ENCODE data around the gene UBQLN4. TPM values are rescaled to one million over a fixed set of nuclear protein-coding genes. Genes with fewer than 3 reads are reported as not detected.

UBQLN4 gene
- total RNA-seq, 4 donors from 2014 or later: 19.5 to 32.1 (median 22.8) TPM

DNA sequence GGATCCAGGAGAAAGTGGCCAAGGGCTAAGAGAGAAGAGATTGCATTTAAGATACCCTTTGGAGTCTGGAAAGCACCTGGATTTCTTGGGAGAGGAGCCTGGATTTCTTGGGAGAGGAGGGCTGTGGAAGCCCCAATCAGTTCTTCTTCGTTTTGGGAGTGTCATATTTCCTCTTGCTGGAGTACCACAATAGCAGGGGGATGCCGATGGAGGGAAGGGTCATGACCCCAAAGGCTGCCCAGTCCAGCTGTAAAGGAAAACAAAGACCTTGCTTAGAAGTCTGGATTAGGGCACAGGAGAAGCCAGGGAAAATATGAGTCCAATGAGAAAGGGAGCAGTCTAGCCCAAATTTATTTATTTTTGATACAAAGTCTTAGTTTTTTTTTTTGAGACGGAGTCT is 44.2 kb downstream of the UBQLN4 start:
- Histone ChIP-seq H3K4me3 (no peak overlapping the region), H3K27me3 (no peaks in the 10 kb centered on the region), H3K36me3 (peaks cover 9 to 66% (median 16%) of the 10 kb centered on the region in 3 donors), H3K4me1 (peaks cover 0 to 6% (median 2%) of the 10 kb centered on the region in 4 donors), H3K9me3 (no peaks in the 10 kb centered on the region), H3K27ac (peak overlapping the region in 1 of 4 donors; percentile 44)
- no peak for DNase-seq (ENCODE audit: low spot score in 2 of 2)
- TF ChIP-seq, protein P1, sequence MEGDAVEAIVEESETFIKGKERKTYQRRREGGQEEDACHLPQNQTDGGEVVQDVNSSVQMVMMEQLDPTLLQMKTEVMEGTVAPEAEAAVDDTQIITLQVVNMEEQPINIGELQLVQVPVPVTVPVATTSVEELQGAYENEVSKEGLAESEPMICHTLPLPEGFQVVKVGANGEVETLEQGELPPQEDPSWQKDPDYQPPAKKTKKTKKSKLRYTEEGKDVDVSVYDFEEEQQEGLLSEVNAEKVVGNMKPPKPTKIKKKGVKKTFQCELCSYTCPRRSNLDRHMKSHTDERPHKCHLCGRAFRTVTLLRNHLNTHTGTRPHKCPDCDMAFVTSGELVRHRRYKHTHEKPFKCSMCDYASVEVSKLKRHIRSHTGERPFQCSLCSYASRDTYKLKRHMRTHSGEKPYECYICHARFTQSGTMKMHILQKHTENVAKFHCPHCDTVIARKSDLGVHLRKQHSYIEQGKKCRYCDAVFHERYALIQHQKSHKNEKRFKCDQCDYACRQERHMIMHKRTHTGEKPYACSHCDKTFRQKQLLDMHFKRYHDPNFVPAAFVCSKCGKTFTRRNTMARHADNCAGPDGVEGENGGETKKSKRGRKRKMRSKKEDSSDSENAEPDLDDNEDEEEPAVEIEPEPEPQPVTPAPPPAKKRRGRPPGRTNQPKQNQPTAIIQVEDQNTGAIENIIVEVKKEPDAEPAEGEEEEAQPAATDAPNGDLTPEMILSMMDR (IDR thresholded peaks at IDR 0.05): no peak
- TF ChIP-seq POLR2A (IDR thresholded peaks at IDR 0.05) (no peak), EP300 (IDR thresholded peaks at IDR 0.05) (no peak)
- WGBS, 2 donors: 28 to 31% methylated on average over 3 of the region's 3 CpGs

DNA sequence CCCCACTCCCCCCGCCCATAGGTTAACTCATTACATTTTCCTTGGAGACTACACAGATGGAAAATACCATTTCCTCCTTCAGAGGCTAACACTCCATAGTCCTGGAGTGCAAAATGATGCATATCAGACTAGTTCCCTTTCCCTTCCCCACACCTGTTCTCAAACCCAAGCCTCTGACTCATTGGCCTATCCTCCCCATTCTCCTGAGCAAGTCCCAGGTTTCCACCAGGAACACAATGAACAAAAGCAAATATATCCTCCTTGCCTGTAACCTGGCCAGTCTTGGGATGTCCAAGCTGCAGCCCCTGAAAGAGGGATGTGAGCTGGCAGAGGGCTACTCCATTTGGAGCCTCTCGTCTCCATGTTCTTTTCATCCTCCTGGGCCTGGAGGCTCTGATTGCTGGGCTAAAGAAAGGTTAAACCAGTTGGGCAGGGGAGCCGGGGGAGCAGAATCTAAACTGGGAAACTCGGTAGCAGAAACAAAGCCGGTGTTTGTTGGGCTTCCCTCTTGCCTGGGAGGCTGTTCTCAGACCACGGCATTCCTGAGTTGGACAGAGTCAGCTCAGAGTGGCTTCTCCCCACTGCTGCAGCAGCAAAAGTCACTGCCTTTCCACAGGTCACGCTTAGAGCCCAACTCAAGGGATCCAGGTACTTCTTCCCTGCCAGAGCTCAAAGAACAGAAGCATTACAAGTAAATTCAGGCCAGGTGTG is 46.8 kb downstream of the UBQLN4 start:
- Histone ChIP-seq H3K36me3 (peaks cover 5 to 41% (median 7%) of the 10 kb centered on the region in 3 donors), H3K9me3 (no peaks in the 10 kb centered on the region), H3K27ac (peak overlapping the region; percentile 28 to 78 (median 57)), H3K4me1 (peaks cover 0 to 19% (median 2%) of the 10 kb centered on the region in 4 donors), H3K4me3 (no peak overlapping the region), H3K27me3 (no peaks in the 10 kb centered on the region)
- 28 to 37% methylated on average over 7 of the region's 7 CpGs for WGBS, 2 donors
- peak in 1 of 2 donors; percentile 13 for TF ChIP-seq EP300 (IDR thresholded peaks at IDR 0.05)
- TF ChIP-seq POLR2A (IDR thresholded peaks at IDR 0.05): no peak
- no peak for DNase-seq (ENCODE audit: low spot score in 2 of 2)

DNA sequence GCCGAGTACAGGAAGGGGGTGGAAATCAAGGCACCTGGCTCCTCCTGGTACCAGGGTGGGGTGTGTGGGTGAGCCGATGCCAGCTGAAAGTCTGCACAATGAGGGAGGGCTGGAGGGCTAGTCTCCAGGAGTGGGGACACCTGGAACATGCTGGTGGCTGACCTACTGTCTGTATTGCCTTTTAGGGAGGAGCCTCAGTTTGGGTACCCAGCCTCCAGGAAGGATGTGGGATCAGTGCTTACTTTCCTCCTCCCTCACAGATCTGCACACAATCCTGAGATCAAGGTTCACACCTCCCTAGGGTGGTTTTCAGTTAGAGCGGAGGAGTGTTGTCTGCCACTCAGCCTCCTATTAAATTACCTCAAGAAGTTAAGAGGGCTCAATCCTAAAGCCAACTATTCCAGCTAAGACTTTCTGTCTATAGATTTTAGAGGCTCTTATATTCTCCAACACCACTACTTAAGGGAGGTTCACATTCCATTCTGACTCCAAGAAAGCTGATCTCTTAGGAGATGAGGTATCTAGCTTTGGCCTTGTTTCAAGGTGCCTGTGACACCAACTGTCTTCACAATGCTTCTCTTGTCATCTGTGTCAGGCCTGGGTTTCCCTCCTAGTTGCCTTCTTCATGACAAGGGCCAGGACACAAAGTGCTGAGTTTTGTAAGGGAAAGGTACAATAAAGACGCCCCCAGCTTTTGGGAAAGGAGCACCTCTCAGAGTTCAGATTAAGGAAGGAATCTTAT is 48.6 kb downstream of the UBQLN4 start:
- no peaks in the 10 kb centered on the region for H3K27me3 ChIP-seq
- TF ChIP-seq EP300 (IDR thresholded peaks at IDR 0.05) (no peak), POLR2A (IDR thresholded peaks at IDR 0.05) (no peak)
- TF ChIP-seq, protein P1 (IDR thresholded peaks at IDR 0.05): no peak
- peaks cover 5 to 23% (median 5%) of the 10 kb centered on the region in 3 donors for H3K36me3 ChIP-seq
- peak overlapping the region in 3 of 4 donors; percentile 42 to 78 (median 65) for H3K27ac ChIP-seq
- H3K4me3 ChIP-seq: no peak overlapping the region
- DNase-seq (ENCODE audit: low spot score in 2 of 2): no peak
- H3K9me3 ChIP-seq: no peaks in the 10 kb centered on the region
- WGBS, 2 donors: 80 to 84% methylated on average over 4 of the region's 4 CpGs
- H3K4me1 ChIP-seq: peaks cover 0 to 32% (median 7%) of the 10 kb centered on the region in 4 donors

DNA sequence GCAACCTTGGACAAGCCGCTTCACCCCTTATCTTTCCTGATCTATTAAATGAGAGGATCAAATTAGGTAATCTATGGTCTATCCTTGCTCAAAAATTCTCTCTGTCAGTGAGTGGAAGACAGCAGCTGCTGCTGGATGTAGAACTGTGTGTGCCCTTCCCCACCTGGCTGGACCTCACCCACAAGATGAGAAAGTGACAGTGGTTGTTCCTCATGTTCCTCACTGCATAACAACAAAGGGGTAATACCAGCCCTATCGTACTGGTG is 49.7 kb downstream of the UBQLN4 start:
- no peak for DNase-seq (ENCODE audit: low spot score in 2 of 2)
- TF ChIP-seq POLR2A (IDR thresholded peaks at IDR 0.05): no peak
- TF ChIP-seq, protein P1 (IDR thresholded peaks at IDR 0.05): no peak
- TF ChIP-seq EP300 (IDR thresholded peaks at IDR 0.05): no peak
- WGBS, 2 donors: 50 to 64% methylated on average over 2 of the region's 2 CpGs
- Histone ChIP-seq H3K27me3 (no peaks in the 10 kb centered on the region), H3K36me3 (peaks cover 0 to 11% (median 0%) of the 10 kb centered on the region in 3 donors), H3K9me3 (no peaks in the 10 kb centered on the region), H3K4me1 (peaks cover 0 to 30% (median 7%) of the 10 kb centered on the region in 4 donors), H3K27ac (peak overlapping the region in 1 of 4 donors; percentile 27), H3K4me3 (no peak overlapping the region)

DNA sequence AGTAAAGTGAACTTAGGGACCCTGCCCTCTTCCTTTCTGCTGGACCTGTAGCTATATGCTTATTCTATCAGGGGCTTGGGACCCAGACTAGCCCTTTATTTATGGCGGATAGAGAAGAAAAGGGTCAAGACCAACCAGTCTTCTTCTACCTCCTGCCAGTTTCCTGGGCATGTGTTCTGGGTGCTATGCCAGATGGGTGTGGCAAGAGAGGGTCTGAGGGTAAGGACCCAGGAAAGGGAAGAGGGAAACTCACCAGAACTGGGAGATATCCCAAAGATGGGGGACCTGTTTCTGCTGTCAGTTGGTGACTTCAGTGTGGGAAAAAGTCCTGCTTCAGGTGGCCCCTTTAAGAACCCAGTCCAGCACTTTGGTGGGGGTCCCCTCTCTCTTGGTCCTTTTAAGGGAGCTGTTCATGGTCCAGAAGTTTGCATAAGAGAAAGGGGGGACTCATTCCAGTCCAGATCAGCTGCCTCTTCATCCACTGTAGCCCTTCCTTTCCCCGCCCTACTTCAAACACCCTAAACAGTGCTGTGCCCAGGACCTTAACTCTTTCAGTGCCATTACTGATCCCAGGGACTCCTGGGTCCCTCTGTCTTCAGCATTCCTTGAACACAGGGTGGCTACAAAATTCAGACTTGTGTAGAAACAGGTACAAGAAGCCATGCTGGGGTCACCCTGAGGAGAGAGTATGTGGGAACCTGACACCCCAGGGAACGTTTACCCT is 51.2 kb downstream of the UBQLN4 start:
- no peaks in the 10 kb centered on the region for H3K27me3 ChIP-seq
- no peak for DNase-seq (ENCODE audit: low spot score in 2 of 2)
- TF ChIP-seq POLR2A (IDR thresholded peaks at IDR 0.05): no peak
- no peak for TF ChIP-seq EP300 (IDR thresholded peaks at IDR 0.05)
- TF ChIP-seq, protein P1 (IDR thresholded peaks at IDR 0.05): no peak
- peak overlapping the region in 3 of 4 donors; percentile 16 to 40 (median 34) for H3K27ac ChIP-seq
- no peaks in the 10 kb centered on the region for H3K9me3 ChIP-seq
- no peak overlapping the region for H3K4me3 ChIP-seq
- H3K36me3 ChIP-seq: no peaks in the 10 kb centered on the region
- H3K4me1 ChIP-seq: peaks cover 0 to 28% (median 7%) of the 10 kb centered on the region in 4 donors
- 41 to 52% methylated on average over 3 of the region's 3 CpGs for WGBS, 2 donors

Data from tibial nerve (tissue), 4 donors.